ENCODE results near the gene KRT73.

The KRT73 gene

DNA sequence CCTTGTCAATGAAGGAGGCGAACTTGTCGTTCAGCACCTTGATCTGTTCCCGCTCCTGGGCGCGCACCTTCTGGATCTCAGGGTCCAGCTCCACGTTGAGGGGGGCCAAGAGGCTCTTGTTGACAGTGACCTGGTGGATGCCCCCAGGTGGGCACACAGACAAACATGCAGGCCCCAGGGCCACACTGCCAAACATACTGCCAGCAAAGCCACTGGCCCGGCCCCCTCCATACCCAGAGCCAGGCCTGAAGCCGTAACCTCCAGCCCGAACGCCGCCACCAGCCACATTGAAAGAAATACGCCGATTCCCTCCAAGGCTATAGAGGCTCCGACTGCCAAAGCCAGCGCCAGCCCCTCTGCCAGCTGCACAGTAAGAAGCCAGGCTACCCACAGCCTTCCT lies 45.1 kb downstream of the KRT73 start:
- H3K4me3 ChIP-seq (ENCODE audit: low read length) = no peak overlapping the region
- DNase-seq (ENCODE audit: low read depth) = no peak
- TF ChIP-seq CTCF (IDR thresholded peaks at IDR 0.05; ENCODE audit: insufficient read depth, low read depth, low read length, missing control alignments) = no peak

DNA sequence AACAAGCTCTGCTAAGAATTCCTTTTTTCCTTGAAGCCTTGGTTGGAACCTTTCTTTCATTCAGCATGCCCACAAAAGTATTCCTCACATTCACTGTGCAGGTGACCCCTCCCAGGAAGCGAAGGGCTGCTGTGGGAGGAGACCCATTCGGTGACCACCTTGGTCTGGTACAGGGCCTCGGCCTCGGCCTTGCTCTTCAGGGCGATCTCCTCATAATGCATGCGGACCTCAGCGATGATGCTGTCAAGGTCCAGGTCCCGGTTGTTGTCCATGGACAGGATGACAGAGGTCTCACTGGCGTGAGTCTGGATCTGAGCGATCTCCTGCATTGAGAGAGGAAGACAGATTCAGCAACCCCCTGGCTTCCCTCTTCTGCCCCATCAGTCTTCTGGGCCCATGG lies 47.8 kb downstream of the KRT73 start:
- TF ChIP-seq CTCF (IDR thresholded peaks at IDR 0.05; ENCODE audit: insufficient read depth, low read depth, low read length, missing control alignments) = no peak
- DNase-seq (ENCODE audit: low read depth) = no peak
- H3K4me3 ChIP-seq (ENCODE audit: low read length) = no peak overlapping the region

GRCh38 chr12:52568111-52568510 lies 50.2 kb downstream of the KRT73 start:
- H3K4me3 ChIP-seq (ENCODE audit: low read length) = no peak overlapping the region
- no peak for TF ChIP-seq CTCF (IDR thresholded peaks at IDR 0.05; ENCODE audit: insufficient read depth, low read depth, low read length, missing control alignments)
- no peak for DNase-seq (ENCODE audit: low read depth)

- H3K4me3 ChIP-seq (ENCODE audit: low read length) = no peak overlapping the region
- DNase-seq (ENCODE audit: low read depth) = no peak
- no peak for TF ChIP-seq CTCF (IDR thresholded peaks at IDR 0.05; ENCODE audit: insufficient read depth, low read depth, low read length, missing control alignments)
These were observed 51.5 kb downstream of the KRT73 start for GRCh38 chr12:52566847-52567291.

- no peak for TF ChIP-seq CTCF (IDR thresholded peaks at IDR 0.05; ENCODE audit: insufficient read depth, low read depth, low read length, missing control alignments)
- no peak overlapping the region for H3K4me3 ChIP-seq (ENCODE audit: low read length)
- DNase-seq (ENCODE audit: low read depth) = no peak
These were observed 53.8 kb downstream of the KRT73 start for GRCh38 chr12:52564582-52564981.

GRCh38 chr12:52561880-52562449 lies 56.4 kb downstream of the KRT73 start:
- peak; percentile 33 for TF ChIP-seq CTCF (IDR thresholded peaks at IDR 0.05; ENCODE audit: insufficient read depth, low read depth, low read length, missing control alignments)
- H3K4me3 ChIP-seq (ENCODE audit: low read length) = no peak overlapping the region
- DNase-seq (ENCODE audit: low read depth) = no peak

DNA sequence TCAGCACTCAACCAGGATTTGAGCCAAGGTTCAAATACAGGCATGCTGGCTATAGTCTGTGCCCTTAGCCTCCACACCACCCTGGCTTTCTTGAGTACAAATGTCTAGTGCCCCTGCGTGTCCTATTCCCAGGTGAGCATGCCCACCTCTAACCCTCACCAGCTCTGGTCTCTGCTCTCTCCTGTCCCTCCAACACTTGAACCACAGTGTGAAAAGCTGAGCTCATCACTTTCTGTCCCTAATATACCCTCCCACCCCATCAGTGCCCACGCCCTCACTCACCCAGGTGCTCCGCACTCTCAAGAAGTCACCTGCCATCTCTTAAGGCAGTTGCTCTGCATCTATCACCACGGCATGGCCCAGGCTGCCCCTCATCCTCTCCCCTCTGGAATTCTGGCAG lies 58.4 kb downstream of the KRT73 start:
- DNase-seq (ENCODE audit: low read depth) = no peak
- no peak for TF ChIP-seq CTCF (IDR thresholded peaks at IDR 0.05; ENCODE audit: insufficient read depth, low read depth, low read length, missing control alignments)
- no peak overlapping the region for H3K4me3 ChIP-seq (ENCODE audit: low read length)
